Kidney (tissue), 2 donors: Measurements from ENCODE around the gene SERPINI2. TPM values are rescaled to one million over a fixed set of nuclear protein-coding genes. Genes with fewer than 3 reads are reported as not detected.

ENCODE experiments used
- polyA plus RNA-seq: library from polyadenylated mRNA; stranded (reverse); fragments of 350-450 nt; fragmentation: Illumina TruSeq; extraction: RNeasy Lipid Tissue Mini Kit (QIAGEN cat#74804); gene quantifications from one replicate; pipeline ENCODE4 v1.2.3, GENCODE V29; 2014; ENCODE audit warnings: low read depth, low replicate concordance; ENCODE audit not compliant: insufficient read depth
- total RNA-seq: library from RNA; stranded (reverse); fragmentation: NEBNext Ultra II Directional; extraction: Animal tissue kit (Norgen Biotek cat#: 25700); gene quantifications from one replicate; pipeline ENCODE4 v1.2.1, GENCODE V29; 2021
- donor health status: DM: yes; HTN: yes; CAD: no.

The SERPINI2 gene
- total and polyA plus RNA-seq, 2 donors from 2014 or later = not detected

Other genes with a start within 250 kb of the SERPINI2 start
- 1.2 TPM for gene ZBBX, start 93.7 kb downstream of the SERPINI2 start, total RNA-seq
- gene ZBBX, start 93.7 kb downstream of the SERPINI2 start, polyA plus RNA-seq = 0.73 TPM
- 1.0 TPM for gene WDR49, start 179.9 kb upstream of the SERPINI2 start, total RNA-seq
- gene WDR49, start 179.9 kb upstream of the SERPINI2 start, polyA plus RNA-seq = 0.43 TPM